LNCaP clone FGC (cell line): ENCODE measurements around the gene MAP4K4.

Experiments used
- DNase-seq: peaks from one replicate; pipeline ENCODE4 v3.0.0-alpha.2; 2011; ENCODE audit warnings: low read depth
- H3K4me3 ChIP-seq: 2 replicates; pipeline ENCODE4 v1.5.1; 2011; ENCODE audit warnings: mild to moderate bottlenecking, low read depth, low read length, control low read depth
- CTCF ChIP-seq: IDR thresholded peaks from 2 replicates; pipeline ENCODE4 v1.5.1; 2012; ENCODE audit warnings: mild to moderate bottlenecking; ENCODE audit not compliant: control insufficient read depth, insufficient read depth; ENCODE audit errors: extremely low read depth

The MAP4K4 gene

GRCh38 chr2:101790857-101791256 is 93.3 kb downstream of the MAP4K4 start:
- no peak for TF ChIP-seq CTCF
- no peak for DNase-seq
- H3K4me3 ChIP-seq: no peak overlapping the region

- no peak for TF ChIP-seq CTCF
- no peak overlapping the region for H3K4me3 ChIP-seq
- no peak for DNase-seq
Measured at GRCh38 chr2:101792208-101792607, 94.7 kb downstream of the MAP4K4 start.

- no peak for DNase-seq
- TF ChIP-seq CTCF: no peak
- no peak overlapping the region for H3K4me3 ChIP-seq
Measured at GRCh38 chr2:101793277-101793969, 95.9 kb downstream of the MAP4K4 start.

- TF ChIP-seq CTCF: no peak
- H3K4me3 ChIP-seq: no peak overlapping the region
- DNase-seq: no peak
Measured at GRCh38 chr2:101794141-101794540, 96.6 kb downstream of the MAP4K4 start.

GRCh38 chr2:101795033-101795432 is 97.5 kb downstream of the MAP4K4 start:
- H3K4me3 ChIP-seq: no peak overlapping the region
- TF ChIP-seq CTCF: no peak
- no peak for DNase-seq

GRCh38 chr2:101796825-101797600 is 99.5 kb downstream of the MAP4K4 start:
- no peak for DNase-seq
- H3K4me3 ChIP-seq: no peak overlapping the region
- TF ChIP-seq CTCF: no peak
